Astrocyte (in vitro differentiated cells and primary cell): ENCODE measurements around the gene GM2A.

Experiments used
- CTCF ChIP-seq: IDR thresholded peaks from 2 replicates; pipeline ENCODE4 v1.5.1; 2011; ENCODE audit warnings: low read depth, mild to moderate bottlenecking, inconsistent platforms, low read length, moderate library complexity; ENCODE audit not compliant: insufficient read depth
- EZH2 ChIP-seq: IDR thresholded peaks from 2 replicates; pipeline ENCODE4 v1.6.1; 2012; ENCODE audit warnings: mild to moderate bottlenecking, low read length, inconsistent platforms; ENCODE audit not compliant: insufficient read depth

- TF ChIP-seq CTCF (no peak), EZH2 (no peak)
Measured at GRCh38 chr5:151219789-151220188, 33.2 kb upstream of the GM2A start.
